Endothelial cell (in vitro differentiated cells): Measurements from ENCODE around the gene CTNNA2. TPM values are rescaled to one million over a fixed set of nuclear protein-coding genes. Genes with fewer than 3 reads are reported as not detected.
A peak's percentile ranks its signal among the peaks of the same experiment; 100 is the strongest.

Source experiments
- DNase-seq: peaks from one replicate; pipeline ENCODE4 v3.0.0; 2021; ENCODE audit warnings: low spot score
- H3K27ac Mint-ChIP-seq: one replicate; pipeline ENCODE4 v1.8.0; 2021; ENCODE audit warnings: mixed read lengths, inconsistent platforms; ENCODE audit not compliant: unreplicated experiment
- H3K27me3 Mint-ChIP-seq: one replicate; pipeline ENCODE4 v1.8.0; 2021; ENCODE audit warnings: mild to moderate bottlenecking, moderate library complexity, mixed read lengths, inconsistent platforms; ENCODE audit not compliant: unreplicated experiment
- H3K36me3 Mint-ChIP-seq: one replicate; pipeline ENCODE4 v1.8.0; 2021; ENCODE audit warnings: mild to moderate bottlenecking, low read depth, mixed read lengths, inconsistent platforms; ENCODE audit not compliant: unreplicated experiment
- H3K4me1 Mint-ChIP-seq: one replicate; pipeline ENCODE4 v1.8.0; 2021; ENCODE audit warnings: mild to moderate bottlenecking, mixed read lengths, inconsistent platforms; ENCODE audit not compliant: unreplicated experiment
- H3K4me3 Mint-ChIP-seq: one replicate; pipeline ENCODE4 v1.8.0; 2021; ENCODE audit warnings: mild to moderate bottlenecking, mixed read lengths, inconsistent platforms; ENCODE audit not compliant: unreplicated experiment
- H3K9me3 Mint-ChIP-seq: one replicate; pipeline ENCODE4 v1.8.0; 2021; ENCODE audit warnings: mixed read lengths, inconsistent platforms; ENCODE audit not compliant: unreplicated experiment
- CTCF ChIP-seq: fragments of 200-600 bp; sonication (generic); IDR thresholded peaks from one replicate; pipeline ENCODE4 v1.5.0; 2021; ENCODE audit warnings: antibody characterized with exemption; ENCODE audit not compliant: unreplicated experiment
- total RNA-seq: library from RNA; stranded (reverse); fragmentation: NEBNext Ultra II Directional; extraction: Animal tissue kit (Norgen Biotek cat#: 25700); gene quantifications from one replicate; pipeline ENCODE4 v1.2.1, GENCODE V29; 2021; ENCODE audit not compliant: unreplicated experiment

Gene CTNNA2
- total RNA-seq, 1 donor from 2014 or later = 4.7 TPM

GRCh38 chr2:79850912-79851311 lies 338.1 kb downstream of the CTNNA2 start:
- no peak for DNase-seq
- Mint-ChIP-seq H3K36me3 (no peaks in the 10 kb centered on the region), H3K4me1 (no peaks in the 10 kb centered on the region), H3K4me3 (no peak overlapping the region), H3K27ac (no peak overlapping the region), H3K9me3 (no peaks in the 10 kb centered on the region), H3K27me3 (no peaks in the 10 kb centered on the region)
- TF ChIP-seq CTCF = no peak

GRCh38 chr2:79855264-79856006 lies 342.6 kb downstream of the CTNNA2 start:
- H3K27me3 Mint-ChIP-seq = no peaks in the 10 kb centered on the region

GRCh38 chr2:79857888-79858287 lies 345.0 kb downstream of the CTNNA2 start:
- no peak overlapping the region for H3K4me3 Mint-ChIP-seq
- no peak for DNase-seq
- no peaks in the 10 kb centered on the region for H3K27me3 Mint-ChIP-seq
- TF ChIP-seq CTCF = no peak
- H3K36me3 Mint-ChIP-seq = no peaks in the 10 kb centered on the region
- H3K4me1 Mint-ChIP-seq = peaks cover 6% of the 10 kb centered on the region
- no peaks in the 10 kb centered on the region for H3K9me3 Mint-ChIP-seq
- H3K27ac Mint-ChIP-seq = no peak overlapping the region

More at GRCh38 chr2:79855264-79856006, 342.6 kb downstream of the CTNNA2 start:
- no peak for TF ChIP-seq CTCF
- H3K9me3 Mint-ChIP-seq = no peaks in the 10 kb centered on the region
- no peak overlapping the region for H3K27ac Mint-ChIP-seq
- no peak overlapping the region for H3K4me3 Mint-ChIP-seq
- peaks cover 6% of the 10 kb centered on the region for H3K4me1 Mint-ChIP-seq
- peak; percentile 44 for DNase-seq
- H3K36me3 Mint-ChIP-seq = no peaks in the 10 kb centered on the region

GRCh38 chr2:79860228-79861058 lies 347.6 kb downstream of the CTNNA2 start:
- H3K36me3 Mint-ChIP-seq = no peaks in the 10 kb centered on the region
- no peak overlapping the region for H3K27ac Mint-ChIP-seq
- H3K9me3 Mint-ChIP-seq = no peaks in the 10 kb centered on the region
- peak; percentile 48 for TF ChIP-seq CTCF
- H3K4me3 Mint-ChIP-seq = no peak overlapping the region
- H3K27me3 Mint-ChIP-seq = no peaks in the 10 kb centered on the region
- peaks cover 6% of the 10 kb centered on the region for H3K4me1 Mint-ChIP-seq
- peak; percentile 15 for DNase-seq

- Mint-ChIP-seq H3K36me3 (no peaks in the 10 kb centered on the region), H3K27ac (no peak overlapping the region), H3K4me1 (peaks cover 6% of the 10 kb centered on the region), H3K9me3 (no peaks in the 10 kb centered on the region), H3K27me3 (no peaks in the 10 kb centered on the region), H3K4me3 (no peak overlapping the region)
- no peak for TF ChIP-seq CTCF
- no peak for DNase-seq
These were observed 348.2 kb downstream of the CTNNA2 start for GRCh38 chr2:79861059-79861374.
